Trophoblast cell (in vitro differentiated cells and primary cell): Measurements from ENCODE around the gene ANKS1B.

ENCODE experiments used
- DNase-seq, 2 donors: peaks; one replicate each; pipeline ENCODE4 v3.0.0-alpha.2; 2016
- H2AFZ ChIP-seq: 2 replicates; pipeline ENCODE4 v1.6.1; 2013; ENCODE audit warnings: low read length, moderate library complexity, mild to moderate bottlenecking; ENCODE audit not compliant: insufficient read depth, poor library complexity
- H2AK5ac ChIP-seq: 2 replicates; pipeline ENCODE4 v1.6.1; 2013; ENCODE audit warnings: mild to moderate bottlenecking, low read length
- H2BK120ac ChIP-seq: 2 replicates; pipeline ENCODE4 v1.6.1; 2013; ENCODE audit warnings: low read length, mild to moderate bottlenecking, moderate library complexity; ENCODE audit not compliant: insufficient read depth, poor library complexity
- H2BK12ac ChIP-seq: 2 replicates; pipeline ENCODE4 v1.6.1; 2013; ENCODE audit warnings: mild to moderate bottlenecking, low read length, moderate library complexity
- H2BK5ac ChIP-seq: 2 replicates; pipeline ENCODE4 v1.6.1; 2013; ENCODE audit warnings: low read length, low read depth, moderate library complexity, mild to moderate bottlenecking; ENCODE audit not compliant: poor library complexity
- H3K14ac ChIP-seq: 2 replicates; pipeline ENCODE4 v1.6.1; 2013; ENCODE audit warnings: mild to moderate bottlenecking, low read length
- H3K18ac ChIP-seq: 2 replicates; pipeline ENCODE4 v1.6.1; 2013; ENCODE audit warnings: mild to moderate bottlenecking, low read length
- H3K23ac ChIP-seq: 2 replicates; pipeline ENCODE4 v1.6.1; 2013; ENCODE audit warnings: low read length
- H3K27ac ChIP-seq: 2 replicates; pipeline ENCODE4 v1.5.1; 2013; ENCODE audit warnings: low read depth, mild to moderate bottlenecking, inconsistent platforms, low read length, moderate library complexity
- H3K27me3 ChIP-seq: 2 replicates; pipeline ENCODE4 v1.6.1; 2013; ENCODE audit warnings: inconsistent platforms, mild to moderate bottlenecking, low read length, moderate library complexity; ENCODE audit not compliant: insufficient read depth
- H3K36me3 ChIP-seq, 2 experiments: 1 replicate in 1 of 2; 2 replicates in 1 of 2; pipeline ENCODE4 v1.6.1; 2013; ENCODE audit warnings: low read length in 2 of 2, mild to moderate bottlenecking in 2 of 2, moderate library complexity in 1 of 2; ENCODE audit not compliant: insufficient read depth in 2 of 2, control insufficient read depth in 1 of 2
- H3K4ac ChIP-seq: 2 replicates; pipeline ENCODE4 v1.6.1; 2013; ENCODE audit warnings: low read depth, mild to moderate bottlenecking, low read length, moderate library complexity
- H3K4me1 ChIP-seq, 2 experiments: 1 replicate in 1 of 2; 2 replicates in 1 of 2; pipeline ENCODE4 v1.6.1; 2013; ENCODE audit warnings: low read length in 2 of 2, mild to moderate bottlenecking in 2 of 2, moderate library complexity in 1 of 2; ENCODE audit not compliant: insufficient read depth in 2 of 2, control insufficient read depth in 1 of 2
- H3K4me2 ChIP-seq: 2 replicates; pipeline ENCODE4 v1.6.1; 2013; ENCODE audit warnings: inconsistent platforms, mild to moderate bottlenecking, low read length, moderate library complexity
- H3K4me3 ChIP-seq: 2 replicates; pipeline ENCODE4 v1.5.1; 2013; ENCODE audit warnings: mild to moderate bottlenecking, low read depth, low read length, inconsistent platforms
- H3K79me1 ChIP-seq: one replicate; pipeline ENCODE4 v1.6.1; 2013; ENCODE audit warnings: low read length
- H3K79me2 ChIP-seq: 2 replicates; pipeline ENCODE4 v1.6.1; 2013; ENCODE audit warnings: low read length, mild to moderate bottlenecking; ENCODE audit not compliant: control insufficient read depth, insufficient read depth, poor library complexity
- H3K9ac ChIP-seq: 2 replicates; pipeline ENCODE4 v1.6.1; 2013; ENCODE audit warnings: mild to moderate bottlenecking, low read length
- H3K9me3 ChIP-seq: 2 replicates; pipeline ENCODE4 v1.6.1; 2013; ENCODE audit warnings: low read depth, mild to moderate bottlenecking, control low read depth, inconsistent platforms, low read length; ENCODE audit not compliant: insufficient read depth
- H4K12ac ChIP-seq: 2 replicates; pipeline ENCODE4 v1.6.1; 2013; ENCODE audit warnings: low read depth, mild to moderate bottlenecking, low read length, moderate library complexity
- H4K8ac ChIP-seq: 2 replicates; pipeline ENCODE4 v1.6.1; 2013; ENCODE audit warnings: low read depth, mild to moderate bottlenecking, low read length, moderate library complexity
- H4K91ac ChIP-seq: one replicate; pipeline ENCODE4 v1.6.1; 2013; ENCODE audit warnings: low read depth, mild to moderate bottlenecking, low read length, moderate library complexity
- WGBS: extraction: QIAGEN DNeasy Blood & Tissue Kit; methylation state at CpG from one replicate; pipeline ENCODE4 v1.1.7; 2013; ENCODE audit warnings: missing lambda C conversion rate; ENCODE audit not compliant: insufficient read length, insufficient coverage; ENCODE audit errors: extremely low coverage; 5-methylcytosine and 5-hydroxymethylcytosine counted together

The ANKS1B gene

GRCh38 chr12:99223579-99223978 lies 761.2 kb downstream of the ANKS1B start:
- no peak overlapping the region for H3K9ac ChIP-seq
- H3K27me3 ChIP-seq = no peaks in the 10 kb centered on the region
- H3K14ac ChIP-seq = no peak overlapping the region
- H3K27ac ChIP-seq = no peak overlapping the region
- H3K4me3 ChIP-seq = no peak overlapping the region
- H2BK120ac ChIP-seq = no peak overlapping the region
- H3K4ac ChIP-seq = no peak overlapping the region
- H3K18ac ChIP-seq = no peak overlapping the region
- no peaks in the 10 kb centered on the region for H3K79me1 ChIP-seq
- no peak overlapping the region for H2AK5ac ChIP-seq
- H2BK12ac ChIP-seq = no peak overlapping the region
- no peaks in the 10 kb centered on the region for H3K9me3 ChIP-seq
- H4K8ac ChIP-seq = no peak overlapping the region
- no CpG with 5 or more reads among the region's 5 CpGs for WGBS
- DNase-seq = no peak
- H3K79me2 ChIP-seq = no peaks in the 10 kb centered on the region
- H4K91ac ChIP-seq = no peak overlapping the region
- H3K23ac ChIP-seq = no peak overlapping the region
- no peaks in the 10 kb centered on the region for H3K36me3 ChIP-seq
- H2BK5ac ChIP-seq = no peak overlapping the region
- H2AFZ ChIP-seq = no peak overlapping the region
- H3K4me2 ChIP-seq = no peak overlapping the region
- H4K12ac ChIP-seq = no peak overlapping the region
- no peaks in the 10 kb centered on the region for H3K4me1 ChIP-seq

- Histone ChIP-seq H4K91ac (no peak overlapping the region), H4K8ac (no peak overlapping the region), H3K4me3 (no peak overlapping the region), H3K79me1 (no peaks in the 10 kb centered on the region), H3K27ac (no peak overlapping the region), H3K4me1 (no peaks in the 10 kb centered on the region), H3K79me2 (no peaks in the 10 kb centered on the region), H3K9me3 (peaks cover 3% of the 10 kb centered on the region), H3K18ac (no peak overlapping the region), H2AFZ (no peak overlapping the region), H3K23ac (no peak overlapping the region), H2AK5ac (no peak overlapping the region), H3K27me3 (no peaks in the 10 kb centered on the region), H2BK5ac (no peak overlapping the region), H3K4me2 (no peak overlapping the region), H2BK12ac (no peak overlapping the region), H3K36me3 (no peaks in the 10 kb centered on the region), H3K9ac (no peak overlapping the region), H3K4ac (no peak overlapping the region), H4K12ac (no peak overlapping the region), H2BK120ac (no peak overlapping the region), H3K14ac (no peak overlapping the region)
- DNase-seq = no peak
- no CpG with 5 or more reads among the region's 5 CpGs for WGBS
Measured at GRCh38 chr12:99213047-99213446, 771.7 kb downstream of the ANKS1B start.

GRCh38 chr12:99212275-99212674 lies 772.5 kb downstream of the ANKS1B start:
- no peak overlapping the region for H2BK5ac ChIP-seq
- H3K27ac ChIP-seq = no peak overlapping the region
- no peaks in the 10 kb centered on the region for H3K36me3 ChIP-seq
- H4K91ac ChIP-seq = no peak overlapping the region
- H3K4me1 ChIP-seq = no peaks in the 10 kb centered on the region
- H4K8ac ChIP-seq = no peak overlapping the region
- no peak overlapping the region for H3K4ac ChIP-seq
- no peak overlapping the region for H3K4me2 ChIP-seq
- H3K9me3 ChIP-seq = peaks cover 3% of the 10 kb centered on the region
- no peak overlapping the region for H3K4me3 ChIP-seq
- no peak overlapping the region for H2AFZ ChIP-seq
- H2BK12ac ChIP-seq = no peak overlapping the region
- WGBS = 100% methylated on average over 2 of the region's 2 CpGs
- no peak overlapping the region for H3K18ac ChIP-seq
- no peak overlapping the region for H3K14ac ChIP-seq
- no peak for DNase-seq
- no peak overlapping the region for H4K12ac ChIP-seq
- H2BK120ac ChIP-seq = no peak overlapping the region
- no peak overlapping the region for H2AK5ac ChIP-seq
- H3K79me2 ChIP-seq = no peaks in the 10 kb centered on the region
- H3K23ac ChIP-seq = no peak overlapping the region
- no peaks in the 10 kb centered on the region for H3K27me3 ChIP-seq
- H3K9ac ChIP-seq = no peak overlapping the region
- H3K79me1 ChIP-seq = no peaks in the 10 kb centered on the region

GRCh38 chr12:99205111-99205510 lies 779.6 kb downstream of the ANKS1B start:
- Histone ChIP-seq H3K9me3 (no peaks in the 10 kb centered on the region), H3K14ac (no peak overlapping the region), H2BK5ac (no peak overlapping the region), H2BK12ac (no peak overlapping the region), H3K4me3 (no peak overlapping the region), H2BK120ac (no peak overlapping the region), H4K91ac (no peak overlapping the region), H3K36me3 (no peaks in the 10 kb centered on the region), H3K4me1 (no peaks in the 10 kb centered on the region), H2AFZ (no peak overlapping the region), H3K18ac (no peak overlapping the region), H3K4me2 (no peak overlapping the region), H3K79me1 (no peaks in the 10 kb centered on the region), H3K79me2 (no peaks in the 10 kb centered on the region), H4K8ac (no peak overlapping the region), H2AK5ac (no peak overlapping the region), H4K12ac (no peak overlapping the region), H3K27ac (no peak overlapping the region), H3K4ac (no peak overlapping the region), H3K23ac (no peak overlapping the region), H3K27me3 (no peaks in the 10 kb centered on the region), H3K9ac (no peak overlapping the region)
- no CpG with 5 or more reads among the region's 1 CpG for WGBS
- no peak for DNase-seq
